RWPE2 (cell line): ENCODE data around the gene STN1.

ENCODE experiments used
- ATAC-seq: fragments of 200-7000 bp; cut with Tn5 transposase; 3 replicates; pipeline ENCODE4 v1.9.1; 2021; ENCODE audit warnings: low read depth
- DNase-seq: peaks from one replicate; pipeline ENCODE4 v3.0.0-alpha.2; 2020; ENCODE audit warnings: low spot score
- H3K27ac ChIP-seq: fragments of 450-650 bp; 2 replicates; pipeline ENCODE4 v1.5.1; 2017; ENCODE audit warnings: mild to moderate bottlenecking; ENCODE audit not compliant: poor library complexity, severe bottlenecking
- H3K27me3 ChIP-seq: fragments of 250-450 bp; sonication (Bioruptor Pico); 2 replicates; pipeline ENCODE4 v1.5.1; 2021; ENCODE audit warnings: mild to moderate bottlenecking, moderate library complexity; ENCODE audit not compliant: insufficient read depth, poor library complexity, severe bottlenecking
- H3K36me3 ChIP-seq: fragments of 250-450 bp; sonication (Bioruptor Pico); 2 replicates; pipeline ENCODE4 v1.5.1; 2020; ENCODE audit warnings: low read depth, mild to moderate bottlenecking, moderate library complexity
- H3K4me1 ChIP-seq: fragments of 250-450 bp; sonication (Bioruptor Pico); 2 replicates; pipeline ENCODE4 v1.5.1; 2021; ENCODE audit warnings: mild to moderate bottlenecking, moderate library complexity; ENCODE audit not compliant: insufficient read depth, poor library complexity, severe bottlenecking
- H3K4me3 ChIP-seq: fragments of 250-450 bp; sonication (Bioruptor Pico); 2 replicates; pipeline ENCODE4 v1.5.1; 2021; ENCODE audit warnings: mild to moderate bottlenecking, moderate library complexity; ENCODE audit not compliant: severe bottlenecking
- H3K9me3 ChIP-seq: fragments of 250-450 bp; sonication (Bioruptor Pico); 2 replicates; pipeline ENCODE4 v1.5.1; 2021; ENCODE audit warnings: mild to moderate bottlenecking, moderate library complexity; ENCODE audit not compliant: severe bottlenecking
- TF ChIP-seq, protein P1 (sequence below): fragments of 450-650 bp; IDR thresholded peaks from one replicate; pipeline ENCODE4 v1.5.1; 2017; ENCODE audit warnings: mild to moderate bottlenecking, moderate library complexity; ENCODE audit not compliant: poor library complexity, severe bottlenecking

Gene STN1

DNA sequence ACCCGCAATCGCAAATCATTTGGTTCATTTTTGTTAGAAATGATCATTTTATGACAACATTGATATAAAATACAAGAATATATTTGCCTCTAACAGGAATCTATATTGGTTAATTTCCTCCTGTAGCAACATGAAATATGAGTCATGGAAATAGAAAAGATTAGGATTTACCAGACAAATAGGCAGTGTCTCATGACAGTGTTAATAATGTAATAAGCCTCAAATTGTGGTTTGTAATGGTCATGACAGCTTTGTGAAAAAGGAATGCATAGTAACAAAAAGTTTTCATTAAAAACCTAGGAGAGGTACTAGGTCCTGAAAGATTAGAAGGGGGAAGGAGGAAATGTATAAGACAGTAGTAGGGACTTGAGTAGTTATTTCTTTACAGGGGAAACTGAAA, 41.0 kb upstream of the STN1 start:
- Histone ChIP-seq H3K36me3 (no peaks in the 10 kb centered on the region), H3K27me3 (no peaks in the 10 kb centered on the region), H3K27ac (peak overlapping the region; percentile 56), H3K4me3 (no peak overlapping the region), H3K4me1 (peaks cover 19% of the 10 kb centered on the region), H3K9me3 (no peaks in the 10 kb centered on the region)
- ATAC-seq = peak; percentile 93
- TF ChIP-seq, protein P1, sequence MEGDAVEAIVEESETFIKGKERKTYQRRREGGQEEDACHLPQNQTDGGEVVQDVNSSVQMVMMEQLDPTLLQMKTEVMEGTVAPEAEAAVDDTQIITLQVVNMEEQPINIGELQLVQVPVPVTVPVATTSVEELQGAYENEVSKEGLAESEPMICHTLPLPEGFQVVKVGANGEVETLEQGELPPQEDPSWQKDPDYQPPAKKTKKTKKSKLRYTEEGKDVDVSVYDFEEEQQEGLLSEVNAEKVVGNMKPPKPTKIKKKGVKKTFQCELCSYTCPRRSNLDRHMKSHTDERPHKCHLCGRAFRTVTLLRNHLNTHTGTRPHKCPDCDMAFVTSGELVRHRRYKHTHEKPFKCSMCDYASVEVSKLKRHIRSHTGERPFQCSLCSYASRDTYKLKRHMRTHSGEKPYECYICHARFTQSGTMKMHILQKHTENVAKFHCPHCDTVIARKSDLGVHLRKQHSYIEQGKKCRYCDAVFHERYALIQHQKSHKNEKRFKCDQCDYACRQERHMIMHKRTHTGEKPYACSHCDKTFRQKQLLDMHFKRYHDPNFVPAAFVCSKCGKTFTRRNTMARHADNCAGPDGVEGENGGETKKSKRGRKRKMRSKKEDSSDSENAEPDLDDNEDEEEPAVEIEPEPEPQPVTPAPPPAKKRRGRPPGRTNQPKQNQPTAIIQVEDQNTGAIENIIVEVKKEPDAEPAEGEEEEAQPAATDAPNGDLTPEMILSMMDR = no peak
- DNase-seq = no peak

DNA sequence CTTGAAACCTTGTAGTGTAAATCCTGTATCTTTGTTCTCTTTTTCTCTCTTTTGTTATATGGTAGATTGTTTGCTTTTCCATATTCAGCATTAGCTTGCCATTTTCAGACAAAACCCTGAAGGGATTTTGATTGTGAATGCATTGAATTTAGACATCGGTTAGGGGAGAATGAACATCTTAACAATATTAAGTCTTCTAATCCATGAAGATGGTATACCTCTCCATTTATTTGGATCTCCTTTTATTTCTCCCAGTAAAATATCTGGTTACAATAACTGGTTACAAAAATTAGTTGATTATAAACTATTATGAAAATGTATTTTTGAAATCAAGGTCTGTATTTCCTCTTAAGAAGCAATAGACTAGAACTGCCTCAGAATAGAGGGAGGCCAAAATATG, 36.6 kb upstream of the STN1 start:
- DNase-seq = no peak
- Histone ChIP-seq H3K27me3 (no peaks in the 10 kb centered on the region), H3K4me1 (peaks cover 19% of the 10 kb centered on the region), H3K4me3 (no peak overlapping the region), H3K27ac (no peak overlapping the region), H3K9me3 (no peaks in the 10 kb centered on the region), H3K36me3 (no peaks in the 10 kb centered on the region)
- ATAC-seq = no peak
- TF ChIP-seq, protein P1 = no peak

DNA sequence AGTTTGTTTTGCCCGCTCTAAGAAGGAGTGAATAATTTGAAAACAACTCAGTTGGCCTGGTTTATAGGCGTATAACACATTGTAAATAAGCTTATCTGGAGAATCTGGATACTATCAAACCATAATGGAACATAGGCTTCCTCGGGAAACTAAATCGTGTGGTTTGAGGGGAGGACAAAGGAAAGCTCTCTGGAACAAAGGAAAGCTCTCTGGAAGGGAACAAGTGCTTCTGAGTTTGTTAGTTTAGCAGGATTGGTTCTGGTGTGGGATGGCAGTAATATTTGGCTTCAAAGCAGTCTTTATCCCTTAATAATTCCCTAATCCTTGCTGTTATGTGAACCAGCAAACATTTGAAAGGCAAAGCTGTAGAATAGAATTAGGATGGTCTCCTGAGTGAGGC, 34.0 kb upstream of the STN1 start:
- Histone ChIP-seq H3K36me3 (no peaks in the 10 kb centered on the region), H3K27me3 (no peaks in the 10 kb centered on the region), H3K4me1 (no peaks in the 10 kb centered on the region), H3K27ac (no peak overlapping the region), H3K9me3 (no peaks in the 10 kb centered on the region), H3K4me3 (no peak overlapping the region)
- DNase-seq (no peak), ATAC-seq (no peak)
- TF ChIP-seq, protein P1 = no peak

DNA sequence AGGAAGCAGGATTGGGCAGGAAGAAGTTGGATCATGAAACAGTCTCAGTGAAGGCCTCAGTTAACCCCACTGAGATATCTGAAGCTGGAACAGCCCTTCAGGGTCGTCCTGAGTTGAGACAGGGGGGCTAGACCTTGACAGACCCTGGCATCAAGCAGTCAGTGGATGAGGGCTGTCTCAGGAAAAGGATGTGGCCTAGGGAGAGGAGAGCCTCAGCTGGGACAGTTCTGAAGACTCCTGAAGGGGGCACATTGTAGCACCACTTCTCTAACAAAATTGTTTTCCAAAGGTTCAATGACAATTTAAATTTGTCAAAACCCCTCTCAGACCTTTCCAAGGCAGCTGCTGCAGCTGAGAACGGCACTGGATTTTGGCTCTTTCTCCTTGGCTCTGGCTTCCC, 33.2 kb upstream of the STN1 start:
- H3K27ac ChIP-seq = no peak overlapping the region
- no peaks in the 10 kb centered on the region for H3K9me3 ChIP-seq
- no peak overlapping the region for H3K4me3 ChIP-seq
- no peaks in the 10 kb centered on the region for H3K4me1 ChIP-seq
- TF ChIP-seq, protein P1 = no peak
- no peak for DNase-seq
- no peaks in the 10 kb centered on the region for H3K36me3 ChIP-seq
- ATAC-seq = no peak
- H3K27me3 ChIP-seq = no peaks in the 10 kb centered on the region

DNA sequence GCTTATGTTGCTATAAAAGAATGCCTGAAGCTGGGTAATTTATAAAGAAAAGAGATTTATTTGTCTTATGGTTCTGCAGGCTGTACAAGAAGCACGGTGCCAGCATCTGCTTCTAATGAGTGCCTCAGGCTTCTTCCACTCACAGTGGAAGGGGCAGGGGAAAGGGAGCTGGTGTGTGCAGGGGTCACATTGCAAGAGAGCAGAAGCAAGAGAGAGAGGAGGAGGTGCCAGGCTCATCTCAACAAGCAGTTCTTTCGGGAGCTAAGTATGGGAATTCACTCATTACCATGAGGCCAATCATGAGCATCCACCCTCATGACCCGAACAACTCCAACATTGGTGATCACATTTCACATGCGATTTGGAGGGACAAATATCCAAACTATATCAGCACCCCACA, 31.7 kb upstream of the STN1 start:
- DNase-seq (no peak), ATAC-seq (no peak)
- Histone ChIP-seq H3K4me3 (no peak overlapping the region), H3K27ac (no peak overlapping the region), H3K27me3 (no peaks in the 10 kb centered on the region), H3K9me3 (no peaks in the 10 kb centered on the region), H3K36me3 (no peaks in the 10 kb centered on the region), H3K4me1 (peaks cover under 1% of the 10 kb centered on the region)
- TF ChIP-seq, protein P1 = no peak
